ENCODE measurements around the gene CRISP1.

DNA sequence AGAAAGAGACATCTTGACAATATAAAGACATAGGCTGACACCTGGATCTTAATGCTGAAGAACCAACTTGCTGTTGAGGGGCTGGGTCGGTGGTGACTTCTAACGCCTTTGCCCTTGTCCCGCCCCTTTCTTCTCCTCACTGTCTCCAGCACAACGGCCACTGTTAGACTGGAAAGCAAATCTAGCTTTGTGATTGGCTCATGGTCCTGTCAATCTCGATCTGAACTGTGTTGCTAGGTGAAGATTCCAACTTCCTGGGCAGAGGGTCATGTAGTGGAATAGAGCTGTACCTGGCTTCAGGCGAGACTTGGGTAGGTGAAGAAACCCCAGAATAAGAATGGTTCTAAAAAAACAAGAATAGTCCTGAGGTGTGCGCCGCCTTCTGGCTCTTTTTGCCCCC, 79.2 kb downstream of the CRISP1 start, which contains the start of gene PGK2:
- TF ChIP-seq, protein P1, sequence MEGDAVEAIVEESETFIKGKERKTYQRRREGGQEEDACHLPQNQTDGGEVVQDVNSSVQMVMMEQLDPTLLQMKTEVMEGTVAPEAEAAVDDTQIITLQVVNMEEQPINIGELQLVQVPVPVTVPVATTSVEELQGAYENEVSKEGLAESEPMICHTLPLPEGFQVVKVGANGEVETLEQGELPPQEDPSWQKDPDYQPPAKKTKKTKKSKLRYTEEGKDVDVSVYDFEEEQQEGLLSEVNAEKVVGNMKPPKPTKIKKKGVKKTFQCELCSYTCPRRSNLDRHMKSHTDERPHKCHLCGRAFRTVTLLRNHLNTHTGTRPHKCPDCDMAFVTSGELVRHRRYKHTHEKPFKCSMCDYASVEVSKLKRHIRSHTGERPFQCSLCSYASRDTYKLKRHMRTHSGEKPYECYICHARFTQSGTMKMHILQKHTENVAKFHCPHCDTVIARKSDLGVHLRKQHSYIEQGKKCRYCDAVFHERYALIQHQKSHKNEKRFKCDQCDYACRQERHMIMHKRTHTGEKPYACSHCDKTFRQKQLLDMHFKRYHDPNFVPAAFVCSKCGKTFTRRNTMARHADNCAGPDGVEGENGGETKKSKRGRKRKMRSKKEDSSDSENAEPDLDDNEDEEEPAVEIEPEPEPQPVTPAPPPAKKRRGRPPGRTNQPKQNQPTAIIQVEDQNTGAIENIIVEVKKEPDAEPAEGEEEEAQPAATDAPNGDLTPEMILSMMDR (conservative IDR thresholded peaks at IDR 0.05; ENCODE audit: low read length): no peak
- no peak for TF ChIP-seq EZH2phosphoT487 (IDR thresholded peaks at IDR 0.05; ENCODE audit: borderline replicate concordance)
